HG03139 (cell line): ENCODE measurements around the gene C11orf21.

ENCODE experiments used
- ATAC-seq: cut with Tn5 transposase; IDR thresholded peaks from one replicate; pipeline ENCODE4 v1.9.1; 2021; ENCODE audit not compliant: unreplicated experiment

C11orf21 gene

GRCh38 chr11:2321311-2321683, 19.6 kb upstream of the C11orf21 start:
- ATAC-seq = no peak

- no peak for ATAC-seq
Observed at GRCh38 chr11:2320568-2321310, 19.0 kb upstream of the C11orf21 start.

- ATAC-seq = no peak
Observed at GRCh38 chr11:2319791-2320472, 18.2 kb upstream of the C11orf21 start.

- ATAC-seq = no peak
Observed at GRCh38 chr11:2318707-2319106, 17.0 kb upstream of the C11orf21 start.

GRCh38 chr11:2318123-2318522, 16.4 kb upstream of the C11orf21 start:
- ATAC-seq = no peak

GRCh38 chr11:2317354-2318050, 15.8 kb upstream of the C11orf21 start:
- no peak for ATAC-seq

GRCh38 chr11:2316963-2317244, 15.2 kb upstream of the C11orf21 start:
- no peak for ATAC-seq

GRCh38 chr11:2316169-2316962, 14.6 kb upstream of the C11orf21 start:
- ATAC-seq = no peak

GRCh38 chr11:2315395-2316168, 13.9 kb upstream of the C11orf21 start:
- ATAC-seq = no peak

- no peak for ATAC-seq
Observed at GRCh38 chr11:2314525-2315394, 13.0 kb upstream of the C11orf21 start.

- ATAC-seq = no peak
Observed at GRCh38 chr11:2314136-2314524, 12.4 kb upstream of the C11orf21 start.

- no peak for ATAC-seq
Observed at GRCh38 chr11:2313051-2313951, 11.6 kb upstream of the C11orf21 start.

- no peak for ATAC-seq
Observed at GRCh38 chr11:2312232-2313042, 10.7 kb upstream of the C11orf21 start.

- ATAC-seq = no peak
Observed at GRCh38 chr11:2311353-2312133, 9.8 kb upstream of the C11orf21 start.

- ATAC-seq = no peak
Observed at GRCh38 chr11:2310786-2311352, 9.2 kb upstream of the C11orf21 start.

- ATAC-seq = no peak
Observed at GRCh38 chr11:2310073-2310785, 8.5 kb upstream of the C11orf21 start.
